CD14-positive monocyte (primary cell): ENCODE results near the gene INCENP. TPM values are rescaled to one million over a fixed set of nuclear protein-coding genes. Genes with fewer than 3 reads are reported as not detected.

Source experiments
- DNase-seq, 3 donors: peaks; one replicate each; pipeline ENCODE4 v3.0.0-alpha.2; 2011 to 2022
- H2AFZ ChIP-seq: 2 replicates; pipeline ENCODE4 v1.6.0; 2012; ENCODE audit warnings: mild to moderate bottlenecking, low read depth, low read length, inconsistent platforms; ENCODE audit not compliant: insufficient read depth, poor library complexity, severe bottlenecking
- H3K27ac ChIP-seq, 2 donors: 1 replicate in 1 of 2; 2 replicates in 1 of 2; pipeline ENCODE4 v1.5.1; 2012 to 2013; ENCODE audit warnings: low read length in 2 of 2, control low read depth in 1 of 2, inconsistent platforms in 1 of 2, low read depth in 1 of 2, mild to moderate bottlenecking in 1 of 2
- H3K27me3 ChIP-seq, 2 donors: one replicate each; pipeline versions ENCODE4 v1.6.0 to v1.6.1; 2011 to 2013; ENCODE audit warnings: low read length in 2 of 2; ENCODE audit not compliant: control insufficient read depth in 2 of 2, insufficient read depth in 2 of 2
- H3K36me3 ChIP-seq, 2 donors: replicated peaks in 1 of 2; 1 replicate in 1 of 2; 2 replicates in 1 of 2; pipeline versions ENCODE4 v1.5.1 to v1.6.1; 2012 to 2013; ENCODE audit warnings: low read length in 2 of 2, control low read depth in 1 of 2, inconsistent platforms in 1 of 2, mild to moderate bottlenecking in 1 of 2; ENCODE audit not compliant: insufficient read depth in 2 of 2, control insufficient read depth in 1 of 2
- H3K4me1 ChIP-seq, 2 donors: 1 replicate in 1 of 2; 2 replicates in 1 of 2; pipeline versions ENCODE4 v1.5.1 to v1.6.1; 2012 to 2013; ENCODE audit warnings: low read length in 2 of 2, control low read depth in 1 of 2, inconsistent platforms in 1 of 2, mild to moderate bottlenecking in 1 of 2, moderate library complexity in 1 of 2; ENCODE audit not compliant: insufficient read depth in 2 of 2, control insufficient read depth in 1 of 2
- H3K4me2 ChIP-seq: replicated peaks from 2 replicates; pipeline ENCODE3; 2012; ENCODE audit warnings: low read length, moderate library complexity, mild to moderate bottlenecking; ENCODE audit not compliant: poor library complexity, severe bottlenecking; ENCODE audit errors: extremely low read depth
- H3K4me3 ChIP-seq, 3 experiments: fragments of 200-600 bp in 1 of 3; sonication (generic) in 1 of 3; replicated peaks in 1 of 3; 1 replicate in 2 of 3; 2 replicates in 1 of 3; pipeline ENCODE4 v1.5.1; 2011 to 2013; ENCODE audit warnings: low read length in 3 of 3, mild to moderate bottlenecking in 3 of 3, control low read depth in 2 of 3, low read depth in 2 of 3, inconsistent platforms in 1 of 3, moderate library complexity in 1 of 3
- H3K79me2 ChIP-seq: 2 replicates; pipeline ENCODE4 v1.6.0; 2012; ENCODE audit warnings: mild to moderate bottlenecking, control low read depth, inconsistent platforms, low read length, moderate library complexity; ENCODE audit not compliant: insufficient read depth
- H3K9ac ChIP-seq: 2 replicates; pipeline ENCODE4 v1.6.0; 2017; ENCODE audit warnings: low read length, mild to moderate bottlenecking; ENCODE audit not compliant: insufficient read depth, poor library complexity, severe bottlenecking
- H3K9me3 ChIP-seq, 2 donors: replicated peaks in 1 of 2; 1 replicate in 1 of 2; 2 replicates in 1 of 2; pipeline versions ENCODE4 v1.5.1 to v1.6.1; 2012 to 2013; ENCODE audit warnings: low read length in 2 of 2, control low read depth in 1 of 2; ENCODE audit not compliant: control insufficient read depth in 1 of 2, insufficient read depth in 1 of 2
- H4K20me1 ChIP-seq: 2 replicates; pipeline ENCODE4 v1.6.0; 2012; ENCODE audit warnings: mild to moderate bottlenecking, low read length, control low read depth, moderate library complexity; ENCODE audit not compliant: insufficient read depth
- H3K27ac Mint-ChIP-seq, 7 donors: one replicate each; pipeline ENCODE4 v1.8.0; 2020; ENCODE audit warnings: mild to moderate bottlenecking in 7 of 7, mixed read lengths in 7 of 7, moderate library complexity in 6 of 7, inconsistent platforms in 2 of 7
- H3K27me3 Mint-ChIP-seq, 3 donors: one replicate each; pipeline ENCODE4 v1.8.0; 2021 to 2022; ENCODE audit warnings: low read depth in 3 of 3, mild to moderate bottlenecking in 3 of 3, mixed read lengths in 3 of 3, moderate library complexity in 3 of 3, inconsistent platforms in 1 of 3
- H3K36me3 Mint-ChIP-seq, 2 donors: one replicate each; pipeline ENCODE4 v1.8.0; 2020; ENCODE audit warnings: mixed read lengths in 2 of 2, inconsistent platforms in 1 of 2, mild to moderate bottlenecking in 1 of 2
- H3K4me1 Mint-ChIP-seq: one replicate; pipeline ENCODE4 v1.8.0; 2020; ENCODE audit warnings: mild to moderate bottlenecking, mixed read lengths
- H3K4me3 Mint-ChIP-seq, 2 donors: one replicate each; pipeline ENCODE4 v1.8.0; 2020; ENCODE audit warnings: mild to moderate bottlenecking in 2 of 2, mixed read lengths in 2 of 2, moderate library complexity in 1 of 2
- H3K9me3 Mint-ChIP-seq, 7 donors: one replicate each; pipeline ENCODE4 v1.8.0; 2020 to 2022; ENCODE audit warnings: mixed read lengths in 7 of 7, mild to moderate bottlenecking in 6 of 7, moderate library complexity in 6 of 7, inconsistent platforms in 2 of 7
- CTCF ChIP-seq: fragments of 200-600 bp; IDR thresholded peaks from one replicate; pipeline ENCODE4 v1.8.0; 2022; ENCODE audit warnings: antibody characterized with exemption, mild to moderate bottlenecking
- WGBS: methylation state at CpG from one replicate; pipeline ENCODE4 v1.1.5; 2013; ENCODE audit warnings: missing lambda C conversion rate; ENCODE audit not compliant: insufficient coverage; 5-methylcytosine and 5-hydroxymethylcytosine counted together
- intact Hi-C, 2 donors: fragments of 100-400 bp; cut with micrococcal nuclease; formaldehyde crosslinking; loops; one replicate each; pipeline versions ENCODE4 v1.15.0 to v1.15.1; 2023
- polyA plus RNA-seq, 3 donors: library from polyadenylated mRNA; depleted of rRNA in 1 of 3; unstranded in 2 of 3; stranded (reverse) in 1 of 3; fragments of 300-500 nt in 2 of 3; fragments of >200 nt in 1 of 3; fragmentation: Illumina TruSeq in 2 of 3; gene quantifications; 1 replicate in 2 of 3; 2 replicates in 1 of 3; pipeline ENCODE4 v1.2.3, GENCODE V29; 2012 to 2021

Gene INCENP
- polyA plus RNA-seq, 3 donors: 0.75 to 7.0 (median 1.0) TPM

GRCh38 chr11:62140304-62141110 is 16.7 kb downstream of the INCENP start:
- H3K4me1 ChIP-seq: no peaks in the 10 kb centered on the region
- WGBS: 96% methylated on average over 21 of the region's 24 CpGs
- no peak overlapping the region for H3K4me2 ChIP-seq
- H3K4me1 Mint-ChIP-seq: peaks cover 5% of the 10 kb centered on the region
- H4K20me1 ChIP-seq: no peaks in the 10 kb centered on the region
- H3K79me2 ChIP-seq: peaks cover 33% of the 10 kb centered on the region
- H3K27ac ChIP-seq: no peak overlapping the region
- no peaks in the 10 kb centered on the region for H3K9me3 Mint-ChIP-seq
- no peaks in the 10 kb centered on the region for H3K27me3 ChIP-seq
- no peak overlapping the region for H3K4me3 ChIP-seq
- H3K9ac ChIP-seq: no peak overlapping the region
- peak overlapping the region in 4 of 7 donors; percentile 15 to 79 (median 38) for H3K27ac Mint-ChIP-seq
- peaks cover 71 to 98% of the 10 kb centered on the region in 2 donors for H3K36me3 Mint-ChIP-seq
- H2AFZ ChIP-seq: no peak overlapping the region
- no peak overlapping the region for H3K4me3 Mint-ChIP-seq
- peaks cover 80 to 99% of the 10 kb centered on the region in 2 donors for H3K36me3 ChIP-seq
- DNase-seq: no peak
- H3K9me3 ChIP-seq: no peaks in the 10 kb centered on the region
- no peaks in the 10 kb centered on the region for H3K27me3 Mint-ChIP-seq
- intact Hi-C loops: no loop called here
- no peak for TF ChIP-seq CTCF

GRCh38 chr11:62141111-62142042 is 17.6 kb downstream of the INCENP start:
- Histone ChIP-seq H4K20me1 (no peaks in the 10 kb centered on the region), H3K27ac (no peak overlapping the region), H3K27me3 (no peaks in the 10 kb centered on the region), H3K79me2 (peaks cover 24% of the 10 kb centered on the region), H3K36me3 (peaks cover 88 to 100% of the 10 kb centered on the region in 2 donors), H3K4me2 (no peak overlapping the region), H3K9ac (no peak overlapping the region), H3K4me3 (no peak overlapping the region), H3K9me3 (no peaks in the 10 kb centered on the region), H2AFZ (no peak overlapping the region), H3K4me1 (no peaks in the 10 kb centered on the region)
- Mint-ChIP-seq H3K27me3 (no peaks in the 10 kb centered on the region), H3K9me3 (no peaks in the 10 kb centered on the region), H3K4me1 (peaks cover 5% of the 10 kb centered on the region), H3K4me3 (no peak overlapping the region), H3K27ac (peak overlapping the region in 5 of 7 donors; percentile 20 to 79 (median 42)), H3K36me3 (peaks cover 74 to 100% of the 10 kb centered on the region in 2 donors)
- WGBS: 90% methylated on average over 11 of the region's 22 CpGs
- no peak for TF ChIP-seq CTCF
- intact Hi-C loops: no loop called here
- DNase-seq: no peak
